GM19193 (cell line): Measurements from ENCODE around the gene CELA3B.

Experiments used
- POLR2A ChIP-seq: IDR thresholded peaks from 4 replicates; pipeline ENCODE4 v1.6.1; 2011; ENCODE audit not compliant: insufficient read depth, insufficient read length; ENCODE audit errors: extremely low read depth

CELA3B gene

DNA sequence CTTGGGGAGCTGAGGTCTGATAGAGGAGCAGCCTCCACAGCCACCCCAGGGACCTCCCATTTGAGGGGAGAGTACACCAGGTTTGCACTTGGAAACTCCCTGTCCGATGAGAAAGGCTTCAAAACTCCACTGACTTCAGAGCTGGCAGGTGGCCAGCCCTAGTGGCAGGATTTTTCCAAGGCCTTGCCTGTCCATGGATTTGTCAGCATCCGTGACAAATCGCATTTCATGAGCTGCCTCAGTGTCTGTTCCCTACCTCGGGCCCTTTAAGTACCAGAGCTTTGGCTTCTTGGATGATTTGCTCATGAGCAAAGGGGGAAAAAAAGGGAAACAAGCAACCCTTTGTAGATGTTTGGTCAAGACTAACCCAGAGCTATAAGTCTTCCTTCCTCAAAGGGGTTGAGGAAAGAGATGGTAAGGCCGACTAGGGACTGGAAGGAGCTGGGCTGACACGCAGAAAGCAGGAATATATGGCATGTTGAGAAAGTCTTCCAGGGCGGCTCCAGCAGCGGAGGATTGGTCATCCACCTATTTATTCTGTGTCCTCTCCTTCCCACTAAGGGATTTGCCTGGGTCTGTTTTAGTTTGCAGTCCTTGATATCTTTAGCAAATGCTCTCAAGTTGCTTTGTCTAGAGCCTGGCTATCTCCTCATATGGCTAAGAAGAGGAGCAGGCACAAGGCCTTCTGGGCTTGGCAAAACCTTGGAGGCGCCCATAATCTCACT, 37.0 kb upstream of the CELA3B start:
- no peak for TF ChIP-seq POLR2A

DNA sequence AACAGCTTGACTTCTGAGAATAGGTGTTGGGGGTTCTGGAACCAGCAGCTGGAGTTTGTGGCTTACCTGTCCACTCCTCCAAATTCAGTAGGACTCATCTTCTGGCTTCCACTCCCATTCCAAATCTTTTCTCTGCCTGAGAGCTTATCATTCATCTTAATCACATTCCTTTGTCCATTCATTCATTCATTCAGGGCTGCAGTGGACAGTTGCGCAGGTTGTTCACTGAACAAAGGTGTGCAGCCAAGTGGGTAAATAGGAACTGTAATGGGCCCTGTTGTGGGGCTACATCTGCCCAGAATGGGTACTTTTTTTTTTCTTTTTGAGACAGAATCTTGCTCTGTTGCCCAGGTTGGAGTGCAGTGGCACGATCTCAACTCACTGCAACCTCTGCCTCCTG, 36.3 kb upstream of the CELA3B start:
- TF ChIP-seq POLR2A, result no peak

DNA sequence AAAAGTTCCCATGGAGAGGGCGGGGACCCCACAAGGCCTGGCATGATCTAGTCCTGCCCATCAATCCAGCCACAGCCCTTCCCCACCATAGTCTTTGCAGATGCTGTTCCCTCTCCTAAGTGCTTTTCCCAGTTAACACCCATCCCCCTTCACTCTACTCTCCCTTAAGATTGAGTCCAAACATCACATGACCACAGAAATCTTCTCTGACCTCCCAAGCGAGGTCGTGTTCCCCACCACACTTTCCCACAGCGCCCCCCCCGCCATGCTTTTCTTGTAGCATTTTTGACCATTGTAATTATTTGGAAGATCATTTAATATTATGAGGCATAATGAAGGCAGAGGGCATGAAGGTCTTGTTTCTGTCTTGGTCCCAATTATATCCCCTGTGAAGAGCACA, 35.5 kb upstream of the CELA3B start:
- no peak for TF ChIP-seq POLR2A

DNA sequence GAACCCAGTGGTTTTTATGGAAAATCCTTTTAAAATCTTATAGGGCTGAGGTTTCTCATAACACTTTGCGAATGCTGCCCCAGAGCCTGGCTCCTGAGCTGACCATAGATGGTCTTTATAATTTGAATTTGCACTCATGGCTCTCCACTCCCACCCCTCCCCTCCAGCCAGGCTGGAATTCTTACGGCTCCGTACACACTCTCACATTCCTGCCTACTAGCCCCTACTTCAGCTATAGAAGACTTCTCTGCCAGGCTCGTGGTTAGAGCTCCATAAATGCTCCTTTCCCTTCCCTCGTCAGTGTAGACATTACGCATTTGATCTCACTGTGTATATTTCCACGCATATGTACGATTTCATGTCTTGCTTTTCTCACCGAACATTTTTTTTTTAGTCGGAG, 34.4 kb upstream of the CELA3B start:
- TF ChIP-seq POLR2A, result no peak

DNA sequence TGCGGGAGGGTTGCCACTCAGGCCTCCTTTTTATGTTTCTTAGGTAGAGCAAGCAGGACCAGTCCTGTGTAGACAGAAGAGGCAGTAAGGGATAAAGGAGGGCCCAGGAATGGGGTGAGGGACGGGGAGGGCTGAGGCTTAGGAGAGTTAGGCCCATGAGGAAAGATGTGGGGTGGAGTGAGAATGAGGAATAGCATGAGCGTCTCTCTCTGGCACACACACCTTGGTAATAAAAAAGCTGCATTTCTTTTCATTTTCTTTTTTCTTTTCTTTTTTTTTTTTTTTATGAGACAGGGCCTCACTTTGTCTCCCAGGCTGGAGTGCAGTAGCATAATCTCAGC, 32.1 kb upstream of the CELA3B start:
- TF ChIP-seq POLR2A, result no peak

DNA sequence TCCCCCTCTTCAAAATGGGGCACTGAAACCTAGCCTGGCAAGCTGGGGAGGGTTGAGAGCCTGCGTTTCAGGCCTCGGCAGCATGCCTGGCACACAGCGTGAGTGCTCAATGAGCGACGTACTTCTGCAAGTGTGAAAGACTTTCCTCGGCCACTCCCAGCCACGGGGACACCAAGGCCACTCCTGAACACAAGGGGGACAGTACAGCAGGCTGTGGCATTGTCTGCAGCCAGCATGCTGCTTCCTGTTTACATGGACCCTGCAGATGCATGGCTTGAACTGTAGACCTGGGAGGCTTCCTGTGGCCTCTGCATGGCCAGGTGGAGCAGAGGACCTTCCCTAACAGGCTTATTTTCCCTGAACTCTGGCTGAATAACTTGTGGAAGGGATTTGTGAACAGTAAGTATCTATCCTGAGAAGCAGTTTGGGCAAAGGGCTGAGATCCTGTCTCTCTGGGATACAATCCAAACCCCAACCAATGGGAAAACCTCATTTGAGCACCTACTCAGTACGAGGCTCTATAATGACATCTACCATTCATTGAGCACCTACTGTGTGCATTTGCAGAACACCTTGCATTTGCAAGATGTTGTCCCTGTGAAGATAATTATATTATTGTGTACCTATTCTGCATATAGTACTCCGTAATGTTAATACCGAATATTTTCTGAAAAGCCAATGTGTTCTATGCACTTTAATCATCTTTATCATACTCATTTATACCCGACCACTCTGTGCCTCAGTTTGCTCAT, 29.8 kb upstream of the CELA3B start:
- no peak for TF ChIP-seq POLR2A

DNA sequence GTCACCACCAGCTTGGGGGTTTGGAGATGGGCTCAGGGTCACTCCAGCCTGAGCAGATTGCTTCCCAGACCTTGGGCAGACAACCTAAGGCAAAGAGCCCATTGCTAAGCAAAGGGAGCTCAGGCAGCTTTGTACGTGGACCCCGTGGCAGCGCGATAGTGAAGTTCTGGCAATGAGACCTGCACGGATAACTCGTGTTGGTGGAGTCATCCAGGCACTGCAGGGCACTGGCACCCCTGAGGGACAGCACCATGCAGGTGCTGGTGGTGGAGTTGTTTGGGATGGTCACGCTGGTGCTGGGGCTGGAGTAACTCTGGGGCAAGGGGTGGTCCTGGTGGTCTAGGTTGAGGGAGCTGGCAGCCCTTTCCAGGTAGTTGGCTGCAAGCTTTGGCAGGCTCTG, 26.1 kb upstream of the CELA3B start:
- TF ChIP-seq POLR2A, result no peak

DNA sequence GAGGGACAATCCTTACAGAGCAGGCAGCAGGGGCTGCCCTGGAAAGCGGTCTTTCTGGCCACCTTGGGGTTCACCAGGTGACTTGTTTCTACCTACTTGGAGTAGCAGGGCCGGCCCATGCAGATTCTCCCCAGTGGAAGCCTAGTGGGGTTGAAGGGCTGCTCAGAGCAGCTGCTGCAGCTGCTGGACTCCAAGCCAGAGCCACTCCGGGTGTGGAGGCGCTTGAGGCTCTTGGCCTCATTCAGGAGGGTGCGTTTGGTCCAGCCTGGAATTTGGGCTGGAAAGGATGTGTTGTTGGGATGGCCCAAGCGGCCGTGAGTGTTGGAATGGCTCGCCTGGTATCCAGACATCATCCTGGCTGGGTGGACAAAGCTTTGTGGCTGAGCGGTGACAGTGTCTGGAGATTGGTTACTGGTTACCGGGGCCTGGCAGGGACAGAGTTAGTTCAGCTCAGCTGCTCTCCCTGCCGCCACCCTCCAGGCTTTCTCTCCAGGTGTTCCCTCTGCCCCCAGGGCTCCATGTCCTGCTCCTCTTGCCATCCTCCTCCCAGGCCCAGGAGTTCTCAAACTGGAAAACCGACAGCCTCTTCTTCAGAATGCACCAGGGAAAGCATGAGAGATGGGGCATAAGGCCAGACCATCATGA, 25.5 kb upstream of the CELA3B start:
- TF ChIP-seq POLR2A, result no peak

DNA sequence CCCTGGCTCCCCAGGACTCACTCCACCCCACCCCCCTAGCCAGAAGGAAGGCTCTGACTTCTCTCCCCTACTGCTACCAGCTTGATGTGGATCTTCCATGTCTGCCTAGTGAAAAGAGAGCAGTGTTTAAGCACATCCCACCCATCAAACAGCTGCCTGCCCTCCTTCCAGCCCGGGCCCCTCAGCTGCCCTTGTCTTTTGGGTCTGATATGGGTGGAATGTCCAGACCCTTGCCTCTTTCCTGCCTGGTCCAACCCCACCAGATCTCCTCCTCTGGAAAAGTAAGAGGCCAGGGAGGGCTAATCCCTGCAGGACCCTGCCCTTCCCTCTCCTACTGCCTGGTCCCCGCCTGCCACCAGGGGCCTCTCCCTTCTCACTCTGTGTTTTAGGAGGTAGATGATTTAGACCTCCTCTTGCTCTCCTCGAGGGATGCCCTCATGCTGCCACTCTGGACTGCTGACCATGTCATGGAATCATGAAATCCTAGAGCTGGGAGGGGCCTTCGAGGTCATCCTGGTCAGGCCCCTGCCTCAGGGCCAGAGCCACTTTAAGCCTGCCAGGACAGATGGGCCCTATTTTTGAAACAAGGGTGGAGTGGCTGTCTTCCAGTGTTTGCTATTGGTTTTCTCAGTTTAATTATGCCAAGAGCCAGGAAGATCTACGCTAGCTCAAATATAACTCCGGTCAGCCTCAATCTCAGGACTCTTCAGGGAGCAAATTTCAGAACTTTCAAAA, 23.9 kb upstream of the CELA3B start:
- TF ChIP-seq POLR2A, result no peak

DNA sequence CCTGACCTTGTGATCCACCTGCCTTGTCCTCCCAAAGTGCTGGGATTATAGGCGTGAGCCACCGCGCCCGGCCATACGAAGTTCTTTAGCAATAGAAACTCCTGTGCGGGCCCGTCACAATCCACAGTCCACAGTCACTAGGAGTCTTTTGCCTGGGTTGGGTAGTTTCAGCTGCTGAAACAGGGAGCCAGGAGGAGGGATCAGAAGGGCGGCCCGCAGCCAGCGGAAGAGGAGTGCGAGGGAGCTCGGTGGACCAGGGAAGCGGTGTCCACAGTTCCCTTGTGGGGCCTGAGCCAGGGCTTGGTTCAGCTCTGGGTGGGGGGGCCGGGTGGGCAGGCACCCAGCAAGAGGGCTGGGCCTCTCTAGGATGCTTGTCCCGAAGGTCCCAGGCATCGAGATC, 21.8 kb upstream of the CELA3B start:
- TF ChIP-seq POLR2A, result no peak

DNA sequence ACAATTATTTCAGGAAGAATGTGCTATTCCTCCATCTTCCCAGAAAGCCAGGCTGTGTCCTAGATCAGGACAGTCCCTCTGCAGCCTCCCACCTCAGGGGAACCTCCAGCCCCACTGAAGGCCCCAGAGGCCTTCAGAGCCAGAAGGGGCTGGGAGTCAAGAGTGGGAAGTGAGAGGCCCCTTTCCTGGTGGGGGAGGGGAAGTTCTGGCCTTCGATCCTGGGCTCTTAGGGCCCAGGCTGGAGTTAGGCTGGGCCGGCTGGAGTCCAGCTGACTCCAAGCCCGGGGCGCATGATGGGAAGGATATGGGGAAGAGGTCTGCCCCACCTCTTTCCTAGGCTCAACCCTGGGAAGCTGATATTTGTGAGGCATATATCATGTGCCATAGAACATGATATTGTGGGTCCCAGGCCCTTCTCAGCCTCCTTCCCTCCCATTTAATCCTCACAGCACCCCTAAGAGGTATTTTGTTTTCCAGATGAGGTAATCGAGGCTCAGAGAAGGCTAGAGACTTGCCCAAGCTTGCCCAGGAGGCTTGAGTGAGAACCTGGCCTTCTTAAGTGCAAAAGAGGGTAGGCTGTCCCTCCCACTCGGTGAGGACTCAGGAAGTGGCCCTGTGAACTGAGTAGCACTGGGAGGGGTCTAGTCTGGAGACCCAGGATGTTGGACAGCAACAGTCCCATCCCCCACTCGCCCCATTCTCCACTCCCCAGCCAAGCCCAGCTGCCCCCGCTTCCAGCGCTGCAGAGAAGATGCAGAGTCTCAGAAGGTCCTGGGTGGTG, 21.1 kb upstream of the CELA3B start:
- no peak for TF ChIP-seq POLR2A

DNA sequence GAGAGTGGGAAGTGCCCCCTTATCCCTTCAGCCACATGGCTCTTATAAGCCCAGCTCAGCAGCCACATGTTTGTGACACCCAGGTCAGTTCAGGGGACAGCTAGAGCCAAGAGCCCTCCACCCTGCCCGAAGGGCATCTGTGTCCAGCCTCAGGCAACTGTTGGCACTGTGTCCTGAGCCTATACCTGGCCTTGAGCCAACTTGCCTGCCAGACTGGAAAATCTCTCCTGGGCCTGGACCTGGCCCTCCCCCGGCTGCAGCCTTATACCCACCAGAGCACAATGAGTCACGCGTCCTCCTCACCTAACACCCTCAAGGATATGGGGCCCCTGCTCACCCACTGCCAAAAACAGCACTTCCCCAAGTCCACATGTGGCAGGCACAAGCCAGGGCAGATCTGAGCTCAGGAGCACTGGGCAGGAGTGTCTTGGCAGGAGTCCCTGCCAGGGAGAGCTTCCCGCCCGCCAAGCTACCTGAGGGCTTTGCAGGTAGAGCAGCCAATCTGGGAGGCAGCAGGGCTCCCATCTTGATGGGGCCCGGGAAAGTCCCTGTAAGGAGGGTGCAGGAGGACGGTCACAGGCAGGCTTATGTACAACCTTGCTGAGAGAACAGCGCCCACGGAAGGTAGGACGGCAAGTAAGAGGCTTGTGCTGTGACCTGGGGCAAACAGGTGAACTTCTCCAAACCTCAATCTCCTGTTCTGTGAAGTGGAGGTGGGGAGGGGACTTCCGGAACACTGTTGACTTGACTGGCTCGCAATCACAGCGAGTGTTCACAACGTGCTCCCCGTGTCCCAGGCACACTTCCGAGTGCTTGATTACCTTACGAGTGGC, 19.9 kb upstream of the CELA3B start:
- no peak for TF ChIP-seq POLR2A

DNA sequence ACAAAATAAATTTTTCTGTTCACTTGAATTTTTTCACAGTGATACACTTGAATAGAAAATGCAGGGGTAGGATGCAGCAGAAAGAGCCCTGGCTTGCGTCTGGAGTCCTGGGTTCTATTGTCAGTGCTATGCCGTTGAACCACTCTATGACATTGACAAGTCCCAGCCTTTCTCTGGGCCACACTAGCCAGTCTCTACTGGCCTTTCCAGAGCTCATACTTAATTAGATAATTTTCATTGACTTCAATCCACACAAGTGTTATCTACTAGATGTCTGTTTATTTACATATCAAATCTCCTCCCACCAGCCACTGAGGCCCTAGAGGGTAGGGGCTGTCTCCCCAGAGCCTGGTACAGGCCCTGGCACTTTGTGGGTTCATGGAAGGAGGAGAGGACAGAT, 15.5 kb upstream of the CELA3B start:
- no peak for TF ChIP-seq POLR2A

DNA sequence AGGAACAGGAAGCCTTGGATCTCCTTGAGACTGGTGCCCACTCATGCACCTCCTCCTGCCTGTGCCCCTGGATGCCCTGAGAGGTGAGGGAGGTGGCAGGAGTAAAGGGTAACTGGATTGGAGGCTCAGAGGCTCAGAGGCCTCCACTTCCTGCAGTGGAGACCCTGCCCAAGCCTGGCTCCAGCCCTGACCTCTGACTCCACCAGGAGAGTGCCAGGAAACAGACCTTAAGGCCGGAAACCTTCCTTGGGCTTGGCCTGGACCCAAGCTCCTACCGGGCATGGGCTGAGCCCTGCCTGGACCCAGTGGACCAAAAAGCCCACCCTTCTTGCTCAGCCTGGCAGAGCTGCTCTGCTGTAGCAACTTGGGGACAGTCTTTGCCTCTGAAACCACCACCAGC, 15.0 kb upstream of the CELA3B start:
- TF ChIP-seq POLR2A, result no peak

DNA sequence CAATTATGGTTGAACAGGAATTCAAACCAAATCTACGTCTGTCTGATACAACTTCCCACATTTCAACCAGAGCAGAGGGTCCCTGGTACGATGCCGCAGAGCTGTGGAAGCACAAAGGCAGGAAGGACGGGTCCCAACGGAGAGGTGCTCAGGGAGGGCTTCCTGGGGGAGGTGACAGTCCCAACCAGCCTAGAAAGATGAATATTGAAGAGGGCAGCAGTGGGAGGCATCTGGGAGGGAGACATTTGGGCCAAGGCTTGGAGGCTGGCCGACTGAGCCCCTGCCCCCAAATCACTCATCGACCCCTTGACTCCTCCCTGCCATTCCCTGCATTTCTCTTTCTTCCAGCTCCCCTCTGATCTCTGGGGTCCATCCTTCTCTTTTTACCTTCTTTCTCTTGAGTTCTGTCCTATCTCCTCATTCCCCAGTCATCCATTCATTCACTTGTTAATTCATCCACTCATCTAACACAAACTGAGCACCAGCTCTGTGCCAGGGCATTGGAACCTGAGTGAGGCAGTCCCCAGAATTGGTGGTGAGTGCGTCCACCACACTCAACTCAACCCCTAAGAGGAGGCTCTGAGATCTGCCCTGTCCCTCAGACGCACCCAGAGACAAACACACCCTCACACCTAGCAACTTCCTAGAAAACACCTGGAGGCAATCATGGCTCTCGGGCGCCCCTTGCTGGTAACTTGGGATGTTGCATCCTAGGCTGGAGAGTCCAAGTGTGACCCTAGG, 13.2 kb upstream of the CELA3B start:
- no peak for TF ChIP-seq POLR2A
